T47D (cell line): ENCODE measurements around the gene NTN3.

Source experiments
- DNase-seq, 2 experiments: peaks; one replicate each; pipeline versions ENCODE4 v3.0.0 to v3.0.0-alpha.2; 2011 to 2012; ENCODE audit warnings: low read depth in 1 of 2, low spot score in 1 of 2
- JUND ChIP-seq: IDR thresholded peaks from 2 replicates; pipeline ENCODE4 v1.6.1; 2012; ENCODE audit warnings: low read depth
- in situ Hi-C: cut with HindIII; loops from 2 replicates; pipeline ENCODE4 v1.10.0; 2016; ENCODE audit warnings: low sequenced_read_pairs, low pct_unique_long_range_greater_than_20kb

Gene NTN3

DNA sequence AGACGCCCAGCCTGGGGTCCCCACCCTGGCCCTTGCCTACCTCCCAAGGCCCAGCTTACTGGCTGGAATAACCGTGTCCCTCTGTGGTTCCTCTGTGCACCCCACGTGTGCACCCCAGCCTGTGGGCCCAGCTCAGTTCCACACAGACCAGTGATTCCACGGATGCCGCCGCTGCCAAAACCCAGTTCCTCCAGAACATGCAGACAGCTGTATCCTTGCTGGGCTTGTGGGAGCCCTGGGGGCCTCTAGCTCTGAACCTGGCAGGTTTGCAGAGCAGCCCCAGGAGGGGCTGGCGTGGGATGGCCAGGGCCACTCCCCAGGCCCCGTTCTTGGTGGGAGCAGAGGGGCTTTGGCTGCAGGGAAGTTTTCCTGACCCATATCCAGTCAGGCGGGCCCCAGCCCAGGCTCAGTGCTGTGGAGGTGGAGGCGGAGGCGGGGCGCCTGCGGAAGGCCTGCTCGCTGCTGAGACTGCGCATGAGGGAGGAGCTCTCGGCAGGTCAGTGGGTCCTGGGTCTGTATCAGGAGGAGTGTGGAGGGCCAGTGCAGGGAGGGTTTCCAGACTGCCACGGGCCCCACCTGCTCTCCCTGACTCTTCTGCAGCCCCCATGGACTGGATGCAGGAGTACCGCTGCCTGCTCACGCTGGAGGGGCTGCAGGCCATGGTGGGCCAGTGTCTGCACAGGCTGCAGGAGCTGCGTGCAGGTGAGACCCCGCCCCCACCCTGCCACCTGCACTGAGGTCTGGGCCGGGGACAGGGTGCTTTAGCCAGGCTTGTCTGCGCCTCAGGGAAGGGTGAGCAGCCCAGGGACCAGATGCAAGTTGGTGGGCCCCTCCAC lies 8.8 kb upstream of the NTN3 start:
- no peak for DNase-seq
- in situ Hi-C loops = no loop called here
- no peak for TF ChIP-seq JUND

DNA sequence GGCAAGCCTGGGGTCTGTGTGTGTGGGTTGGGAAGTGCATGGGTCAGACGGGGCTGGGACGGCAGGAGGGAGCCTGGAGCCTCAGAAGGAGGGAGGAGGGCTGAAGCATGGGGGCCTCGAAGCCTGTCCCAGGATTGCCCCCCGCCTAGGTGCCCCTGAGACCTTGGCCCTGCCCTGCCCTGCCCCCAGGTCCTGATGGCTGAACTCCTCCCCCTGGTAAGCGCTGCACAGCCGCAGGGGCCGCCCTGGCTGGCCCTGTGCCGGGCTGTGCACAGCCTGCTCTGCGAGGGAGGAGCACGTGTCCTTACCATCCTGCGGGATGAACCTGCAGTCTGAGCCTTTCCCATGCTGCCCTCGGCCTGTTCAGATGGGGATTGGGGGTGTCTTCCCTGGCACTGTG lies 6.8 kb upstream of the NTN3 start:
- in situ Hi-C loops = no loop called here
- DNase-seq = no peak

DNA sequence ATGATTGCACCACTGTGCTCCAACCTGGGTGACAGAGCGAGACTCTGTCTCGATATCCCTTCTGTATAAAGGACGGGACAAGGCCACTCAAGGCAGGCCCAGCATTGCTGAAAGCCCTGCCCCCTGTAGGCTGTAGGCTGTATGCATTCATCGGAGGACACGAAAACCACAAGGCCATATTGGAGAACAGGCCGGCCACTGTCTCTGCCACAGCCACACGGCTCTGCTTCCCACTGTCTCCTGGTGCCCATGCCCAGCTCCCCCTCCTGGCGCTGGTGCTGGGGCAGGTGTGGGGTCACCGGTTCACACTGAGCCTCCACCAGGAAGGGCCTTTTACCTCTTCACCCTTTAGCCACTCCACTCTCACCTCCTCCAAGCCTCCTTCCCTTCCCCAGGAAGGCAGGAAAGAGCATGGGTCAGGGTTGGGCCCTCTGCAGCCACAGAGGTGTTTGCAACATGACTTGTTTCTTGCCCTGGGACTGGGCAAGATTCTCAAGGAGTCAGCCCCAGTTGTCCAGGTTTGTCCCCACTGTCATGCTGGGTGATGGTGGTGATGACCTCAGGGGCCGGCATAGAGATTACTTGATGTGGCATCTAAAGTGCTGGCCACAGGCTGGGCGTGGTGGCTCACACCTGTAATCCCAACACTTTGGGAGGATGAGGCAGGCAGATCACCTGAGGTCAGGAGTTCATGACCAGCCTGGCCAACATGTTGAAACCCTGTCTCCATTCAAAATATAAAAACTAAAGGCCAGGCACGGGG lies 5.3 kb upstream of the NTN3 start:
- TF ChIP-seq JUND = no peak
- in situ Hi-C loops = no loop called here
- peak in 1 of 2 experiments; percentile 37 for DNase-seq

More for the DNA sequence above, 6.8 kb upstream of the NTN3 start:
- no peak for TF ChIP-seq JUND

DNA sequence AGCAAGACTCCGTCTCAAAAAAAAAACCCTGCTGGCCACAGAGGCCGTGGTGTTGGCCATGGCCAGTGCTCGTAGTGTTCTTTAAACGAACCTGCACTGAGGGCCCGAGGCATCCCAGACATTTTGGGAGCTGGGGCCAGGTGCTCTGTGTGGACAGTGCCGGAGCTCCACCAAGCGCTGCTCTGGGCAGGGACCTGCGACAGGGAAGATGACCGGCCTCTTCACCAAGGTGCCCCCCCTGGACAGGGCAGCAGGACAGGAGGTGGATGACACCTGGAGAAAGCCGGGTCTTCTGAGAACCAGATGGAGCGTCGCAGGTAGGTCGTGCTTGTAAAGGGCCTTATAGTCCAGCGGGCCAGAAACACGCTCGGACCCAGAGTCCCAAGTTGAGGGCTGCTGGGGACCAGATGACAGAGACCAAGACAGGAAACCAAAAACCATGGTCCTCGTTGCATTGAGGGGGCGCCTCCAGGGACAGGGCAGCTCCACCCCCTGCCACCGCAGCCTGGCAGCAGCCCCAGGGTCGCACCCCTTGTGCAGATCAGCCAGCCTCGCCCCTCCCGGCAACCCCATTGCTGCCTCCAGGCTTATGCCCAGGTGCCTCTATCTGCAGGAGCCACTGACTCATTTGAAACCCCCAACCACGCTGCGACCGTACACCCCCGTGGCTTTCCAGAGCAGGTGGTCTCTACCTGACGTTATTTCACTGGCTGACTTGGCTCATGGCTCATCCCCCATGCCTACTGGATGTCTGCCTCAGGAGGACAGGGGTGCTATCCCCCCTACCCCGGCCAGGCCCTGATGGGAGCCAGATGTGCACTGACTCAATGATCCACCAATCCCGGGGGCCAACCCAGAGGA lies 4.2 kb upstream of the NTN3 start:
- in situ Hi-C loops = no loop called here
- TF ChIP-seq JUND = no peak
- DNase-seq = no peak

DNA sequence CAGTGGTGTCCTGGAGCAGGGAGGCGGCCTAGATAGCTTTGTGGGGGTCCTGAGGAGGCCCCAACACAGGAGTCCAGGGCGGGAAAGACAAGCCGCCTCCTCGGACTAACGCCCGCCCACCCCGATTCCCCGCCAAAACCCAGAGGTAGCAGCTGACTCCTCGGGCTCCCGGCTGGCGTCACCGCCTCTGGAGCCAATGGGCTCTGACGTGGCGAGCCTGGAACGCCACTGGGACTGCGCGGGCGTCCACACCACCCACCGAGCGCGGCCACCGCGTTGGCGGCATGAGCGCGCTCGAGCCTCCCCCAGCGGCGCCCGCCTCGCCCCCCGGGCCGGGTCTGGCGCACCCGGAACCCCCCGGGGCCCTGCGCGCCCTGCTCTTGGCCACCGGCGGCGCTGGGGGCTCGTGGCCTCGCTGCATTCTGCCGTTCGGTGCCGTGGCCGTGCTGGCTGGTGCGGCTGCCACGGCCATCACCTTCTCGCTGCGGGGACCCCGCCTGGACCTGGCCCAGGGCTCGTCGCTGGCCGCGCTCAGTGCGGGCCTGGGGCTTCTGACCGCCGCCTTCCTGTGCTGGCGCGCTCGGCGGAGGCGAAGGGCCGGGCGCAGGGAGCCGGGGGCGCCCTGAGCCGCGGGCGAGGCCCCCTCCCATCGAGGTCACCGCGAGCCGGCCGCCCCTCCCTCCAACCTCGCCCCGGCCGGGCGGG lies 3.4 kb upstream of the NTN3 start:
- DNase-seq = peak; percentile 67 to 79
- TF ChIP-seq JUND = no peak
- in situ Hi-C loops = no loop called here

DNA sequence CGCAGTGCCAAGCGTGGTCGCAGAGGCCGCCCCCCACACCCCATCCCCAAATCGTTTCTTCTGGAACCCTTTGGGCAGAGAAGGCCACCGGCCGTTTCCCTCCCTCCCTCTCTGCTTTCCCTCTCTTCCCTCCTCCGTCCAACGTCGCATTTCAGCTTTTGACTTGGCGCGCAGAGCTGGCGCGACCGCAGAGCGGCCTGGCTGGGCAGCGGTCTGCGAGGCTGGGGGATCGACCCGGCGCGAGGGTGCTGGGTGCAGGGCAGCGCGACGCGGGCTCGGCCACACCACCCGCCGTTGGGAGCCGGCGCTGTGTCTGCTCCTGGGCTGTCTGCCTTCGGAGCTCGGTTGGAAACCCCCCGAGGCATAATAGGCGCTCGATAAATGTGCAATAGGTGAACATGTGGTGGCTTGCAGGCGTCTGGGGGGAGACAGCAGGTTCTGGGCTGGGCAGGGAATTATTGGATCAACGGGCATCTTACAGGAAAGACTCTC lies 2.8 kb upstream of the NTN3 start:
- in situ Hi-C loops = no loop called here
- DNase-seq = peak; percentile 38 to 52
- no peak for TF ChIP-seq JUND

DNA sequence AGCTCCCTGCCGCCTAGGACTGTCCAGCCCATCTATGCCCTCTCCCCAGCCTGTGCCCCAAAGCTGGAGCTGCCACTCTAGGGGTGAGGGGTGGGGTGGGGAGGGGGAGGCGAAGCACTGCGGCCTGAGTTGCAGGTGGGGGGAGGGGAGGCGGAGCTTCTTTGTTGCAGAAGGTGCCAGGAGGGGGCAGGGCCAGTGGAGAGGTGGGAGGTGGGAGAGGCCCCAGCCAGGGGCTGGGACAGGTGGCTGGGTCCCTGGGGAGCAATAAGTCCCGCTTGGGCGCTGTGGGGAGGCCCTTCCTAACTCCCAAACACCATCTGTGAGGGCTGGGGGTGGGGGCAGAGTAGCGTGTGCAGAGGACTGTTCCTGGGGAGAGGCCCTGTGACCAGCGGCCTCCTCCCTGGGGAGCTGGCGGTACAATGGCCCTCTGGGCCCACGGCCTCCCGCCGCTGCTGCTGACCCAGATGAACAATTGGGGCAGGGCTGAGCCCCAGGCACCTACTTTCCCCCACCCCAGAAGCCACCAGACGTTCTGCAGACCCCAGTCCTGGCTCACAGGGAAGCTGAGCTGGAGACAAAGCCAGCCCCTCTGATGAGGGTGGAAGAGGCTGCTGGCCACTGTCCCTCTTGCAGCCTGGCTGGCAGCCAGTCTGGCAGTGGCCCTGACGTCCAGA lies 2.2 kb upstream of the NTN3 start:
- no peak for TF ChIP-seq JUND
- no peak for DNase-seq
- in situ Hi-C loops = no loop called here

DNA sequence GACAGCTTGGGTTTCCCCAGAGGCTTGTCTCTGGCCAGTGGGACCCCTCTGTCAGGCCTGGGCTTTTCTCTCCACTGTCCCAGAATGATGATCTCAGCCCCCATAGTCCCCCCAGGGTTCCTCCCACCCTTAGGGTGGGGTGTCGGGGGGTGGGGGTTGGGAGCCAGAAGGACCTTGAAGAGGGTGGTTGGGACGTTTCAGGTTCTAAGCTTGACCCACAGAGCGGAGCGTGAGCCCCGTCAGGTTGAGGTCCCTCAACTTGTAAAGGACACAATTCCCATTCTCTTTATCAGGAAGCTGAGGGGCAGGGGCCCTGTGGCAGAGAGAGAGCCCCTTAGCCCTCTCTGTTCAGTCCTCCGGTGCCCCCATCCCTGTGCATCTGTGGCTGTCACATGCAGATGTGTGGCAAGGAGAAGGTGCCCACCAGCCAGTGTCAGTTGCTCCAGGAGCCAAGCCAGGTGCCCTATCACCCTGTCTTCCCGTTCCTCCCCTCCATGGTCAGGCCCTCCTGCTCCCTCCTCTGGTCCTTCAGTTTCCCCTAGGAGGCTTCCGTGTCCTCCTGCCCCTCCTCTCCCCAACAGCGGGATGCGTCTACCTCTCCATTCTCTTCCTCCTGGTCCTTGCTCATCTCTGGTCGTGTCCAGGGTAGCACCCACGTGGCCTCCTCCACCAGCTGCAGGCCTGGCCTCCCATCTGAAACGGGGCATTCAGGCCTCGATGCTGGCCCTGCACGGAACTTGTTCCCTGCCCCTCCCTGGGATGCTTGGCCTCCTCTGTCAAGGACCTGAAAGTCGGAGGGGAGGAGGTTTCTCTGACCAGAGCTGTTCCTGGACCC lies 1.5 kb upstream of the NTN3 start:
- in situ Hi-C loops = no loop called here
- TF ChIP-seq JUND = no peak
- no peak for DNase-seq

DNA sequence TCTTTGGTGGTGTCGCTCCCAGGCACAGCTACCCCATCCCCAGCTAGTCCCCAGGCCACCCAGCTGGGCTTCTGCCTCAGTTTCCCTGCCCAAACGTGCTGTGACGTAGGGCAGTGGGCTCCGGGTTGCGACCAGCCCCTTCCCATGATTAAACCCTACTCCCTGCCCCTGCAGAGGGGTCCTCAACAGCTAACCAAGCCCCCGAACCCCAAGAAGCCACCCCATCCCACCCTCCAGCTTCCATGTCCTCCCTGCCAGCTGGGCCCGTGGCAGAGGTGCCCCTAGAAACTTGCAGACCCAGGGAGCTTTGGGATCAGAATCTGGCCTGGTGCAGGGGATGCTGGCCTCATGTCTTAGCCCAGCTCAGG lies 879 bp upstream of the NTN3 start:
- no peak for DNase-seq
- in situ Hi-C loops = no loop called here
- TF ChIP-seq JUND = no peak

DNA sequence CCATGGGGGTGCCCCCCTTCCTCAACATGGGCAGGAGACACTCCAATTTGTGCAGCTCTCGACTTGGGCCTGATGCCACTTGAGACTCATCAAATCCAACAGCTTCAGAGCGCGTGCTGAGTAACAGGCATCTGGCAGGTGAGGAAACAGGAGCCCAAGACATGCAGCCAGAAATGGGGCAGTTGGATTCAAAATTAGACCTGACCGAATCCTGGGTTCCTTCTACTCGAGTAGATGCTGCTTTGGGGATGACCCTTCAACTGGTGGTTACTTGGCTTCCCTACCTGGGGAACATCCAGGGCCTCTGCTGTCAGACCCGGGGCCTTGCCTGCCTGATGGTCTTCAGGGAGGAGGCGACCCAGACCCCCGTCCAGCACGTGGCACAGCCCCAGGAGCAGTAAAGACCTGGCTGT lies 488 bp upstream of the NTN3 start:
- TF ChIP-seq JUND = no peak
- DNase-seq = peak in 1 of 2 experiments; percentile 37
- in situ Hi-C loops = no loop called here
